Esophagus squamous epithelium (tissue), 5 donors: ENCODE measurements around the gene SRSF7. TPM values are rescaled to one million over a fixed set of nuclear protein-coding genes. Genes with fewer than 3 reads are reported as not detected.
"Not testable (repeated sequence)": the region's sequence is repeated elsewhere in the genome, so short reads cannot be mapped to it uniquely, and the experiment has no call there.

Source experiments
- DNase-seq: peaks from one replicate; lab custom pipeline; 2025; lab: John Stamatoyannopoulos, UW
- H3K27ac ChIP-seq, 4 donors: fragments of 200-600 bp; sonication (generic); one replicate each; pipeline ENCODE4 v1.5.1; 2016 to 2019; ENCODE audit warnings: mild to moderate bottlenecking in 1 of 4
- H3K27me3 ChIP-seq, 4 donors: fragments of 200-600 bp; sonication (generic); 1 replicate in 3 of 4; 2 replicates in 1 of 4; pipeline versions ENCODE4 v1.5.1 to v1.6.0; 2017 to 2021; ENCODE audit warnings: antibody characterized with exemption in 1 of 4
- H3K36me3 ChIP-seq, 3 donors: fragments of 200-600 bp; sonication (generic); one replicate each; pipeline ENCODE4 v1.5.1; 2016 to 2019
- H3K4me1 ChIP-seq, 3 donors: fragments of 200-600 bp; sonication (generic); one replicate each; pipeline ENCODE4 v1.5.1; 2017 to 2019
- H3K4me3 ChIP-seq, 4 donors: fragments of 200-600 bp; sonication (generic); 1 replicate in 3 of 4; 2 replicates in 1 of 4; pipeline ENCODE4 v1.5.1; 2016 to 2019; ENCODE audit warnings: mild to moderate bottlenecking in 2 of 4, moderate library complexity in 1 of 4
- H3K9me3 ChIP-seq, 3 donors: fragments of 200-600 bp; sonication (generic); one replicate each; pipeline ENCODE4 v1.5.1; 2016 to 2019
- POLR2A ChIP-seq, 4 donors: fragments of 450-650 bp; IDR thresholded peaks; one replicate each; pipeline ENCODE4 v1.6.1; 2017; ENCODE audit warnings: antibody characterized with exemption in 4 of 4, mild to moderate bottlenecking in 4 of 4, moderate library complexity in 3 of 4
- WGBS, 2 donors: methylation state at CpG; one replicate each; pipeline ENCODE4 v1.1.5; 2018; 5-methylcytosine and 5-hydroxymethylcytosine counted together
- intact Hi-C: fragments of 100-400 bp; cut with DNase I; formaldehyde crosslinking; loops from one replicate; pipeline ENCODE4 v1.15.0; 2022
- total RNA-seq, 4 donors: library from RNA; depleted of rRNA; stranded (reverse); fragments of >200 nt; gene quantifications; one replicate each; pipeline ENCODE4 v1.1.0, GENCODE V29; 2016
- TF ChIP-seq, protein P1 (sequence below), 6 experiments: fragments of 450-650 bp in 4 of 6; fragments of 200-600 bp in 2 of 6; sonication (generic) in 2 of 6; IDR thresholded peaks; one replicate each; pipeline ENCODE4 v1.5.1; 2016 to 2019; ENCODE audit warnings: antibody characterized with exemption in 6 of 6, mild to moderate bottlenecking in 4 of 6, moderate library complexity in 4 of 6
- donor health status: DM: yes; HTN: yes; CAD: no.

SRSF7 gene
- total RNA-seq, 4 donors from 2014 or later: 57.0 to 127 (median 103) TPM

DNA sequence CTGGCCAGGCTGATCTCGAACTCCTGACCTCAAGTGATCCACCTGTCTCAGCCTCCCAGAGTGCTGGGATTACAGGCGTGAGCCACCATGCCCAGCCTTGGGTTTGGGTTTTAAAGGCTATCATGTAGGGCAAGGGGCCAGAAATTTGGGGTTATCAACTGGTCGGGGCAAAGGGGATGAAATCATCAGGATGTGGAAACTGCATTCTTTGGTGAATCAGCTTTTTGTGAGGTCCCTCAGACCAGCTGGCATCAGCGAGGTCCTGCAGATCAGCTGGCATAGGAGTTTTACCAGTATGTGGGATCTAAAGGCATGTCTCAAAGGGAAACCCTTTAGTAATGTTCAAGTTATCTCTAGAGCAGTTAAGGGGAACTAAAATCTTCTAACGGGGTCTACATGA is 20.5 kb upstream of the SRSF7 start:
- H3K9me3 ChIP-seq: no peaks in the 10 kb centered on the region
- intact Hi-C loops: no loop called here
- no peak overlapping the region for H3K4me3 ChIP-seq
- WGBS, 2 donors: 54 to 63% methylated on average over 2 of the region's 5 CpGs
- H3K4me1 ChIP-seq: peaks cover 0 to 6% (median 0%) of the 10 kb centered on the region in 3 donors
- no peaks in the 10 kb centered on the region for H3K36me3 ChIP-seq
- no peak overlapping the region for H3K27ac ChIP-seq
- no peak for DNase-seq
- TF ChIP-seq, protein P1, sequence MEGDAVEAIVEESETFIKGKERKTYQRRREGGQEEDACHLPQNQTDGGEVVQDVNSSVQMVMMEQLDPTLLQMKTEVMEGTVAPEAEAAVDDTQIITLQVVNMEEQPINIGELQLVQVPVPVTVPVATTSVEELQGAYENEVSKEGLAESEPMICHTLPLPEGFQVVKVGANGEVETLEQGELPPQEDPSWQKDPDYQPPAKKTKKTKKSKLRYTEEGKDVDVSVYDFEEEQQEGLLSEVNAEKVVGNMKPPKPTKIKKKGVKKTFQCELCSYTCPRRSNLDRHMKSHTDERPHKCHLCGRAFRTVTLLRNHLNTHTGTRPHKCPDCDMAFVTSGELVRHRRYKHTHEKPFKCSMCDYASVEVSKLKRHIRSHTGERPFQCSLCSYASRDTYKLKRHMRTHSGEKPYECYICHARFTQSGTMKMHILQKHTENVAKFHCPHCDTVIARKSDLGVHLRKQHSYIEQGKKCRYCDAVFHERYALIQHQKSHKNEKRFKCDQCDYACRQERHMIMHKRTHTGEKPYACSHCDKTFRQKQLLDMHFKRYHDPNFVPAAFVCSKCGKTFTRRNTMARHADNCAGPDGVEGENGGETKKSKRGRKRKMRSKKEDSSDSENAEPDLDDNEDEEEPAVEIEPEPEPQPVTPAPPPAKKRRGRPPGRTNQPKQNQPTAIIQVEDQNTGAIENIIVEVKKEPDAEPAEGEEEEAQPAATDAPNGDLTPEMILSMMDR (IDR thresholded peaks at IDR 0.05): no peak
- no peak for TF ChIP-seq POLR2A (IDR thresholded peaks at IDR 0.05)
- no peaks in the 10 kb centered on the region for H3K27me3 ChIP-seq

DNA sequence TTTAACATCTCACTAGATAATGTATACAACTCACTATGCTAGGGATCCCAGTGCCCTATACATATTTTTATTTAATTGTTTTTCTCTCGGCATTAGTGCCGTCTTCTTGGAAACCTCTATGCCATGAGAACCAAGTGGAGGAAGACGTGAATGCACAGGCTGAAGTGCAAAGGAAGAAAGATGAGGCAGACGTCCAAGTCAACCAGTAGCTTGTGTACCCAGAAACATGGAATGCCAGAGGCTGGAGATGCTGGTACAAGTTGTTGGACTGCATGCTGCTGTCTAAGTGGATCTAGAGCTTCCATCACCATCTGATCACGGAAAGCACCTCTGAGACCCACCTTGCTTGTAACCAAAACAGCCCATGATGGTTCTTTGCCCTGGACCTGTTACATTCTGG is 14.4 kb upstream of the SRSF7 start:
- 25 to 58% methylated on average over 5 of the region's 5 CpGs for WGBS, 2 donors
- no peaks in the 10 kb centered on the region for H3K27me3 ChIP-seq
- H3K9me3 ChIP-seq: no peaks in the 10 kb centered on the region
- no peak overlapping the region for H3K4me3 ChIP-seq
- intact Hi-C loops: no loop called here
- peaks cover 0 to 10% (median 0%) of the 10 kb centered on the region in 3 donors for H3K4me1 ChIP-seq
- no peak for DNase-seq
- no peaks in the 10 kb centered on the region for H3K36me3 ChIP-seq
- no peak for TF ChIP-seq POLR2A (IDR thresholded peaks at IDR 0.05)
- TF ChIP-seq, protein P1 (IDR thresholded peaks at IDR 0.05): no peak
- no peak overlapping the region for H3K27ac ChIP-seq

DNA sequence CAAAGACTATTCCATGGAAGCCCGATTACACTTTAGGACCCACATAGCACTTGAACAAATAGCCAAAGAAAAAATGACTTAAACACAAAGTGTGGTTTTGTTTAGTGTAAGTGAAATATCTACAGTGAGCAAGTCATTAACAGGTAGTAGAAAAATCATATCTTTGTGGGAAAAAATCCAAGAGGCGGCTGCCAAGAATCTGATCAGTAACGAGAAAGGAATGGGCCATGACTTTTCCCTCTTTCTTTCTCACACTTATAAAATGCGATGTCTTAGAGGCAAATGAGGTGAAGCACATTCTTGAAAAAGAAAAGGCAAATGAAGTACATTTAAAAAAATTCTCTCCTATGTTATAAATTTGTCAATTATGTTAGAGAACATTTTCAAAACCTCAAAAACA is 14.0 kb upstream of the SRSF7 start:
- intact Hi-C loops: no loop called here
- DNase-seq: no peak
- no peaks in the 10 kb centered on the region for H3K9me3 ChIP-seq

DNA sequence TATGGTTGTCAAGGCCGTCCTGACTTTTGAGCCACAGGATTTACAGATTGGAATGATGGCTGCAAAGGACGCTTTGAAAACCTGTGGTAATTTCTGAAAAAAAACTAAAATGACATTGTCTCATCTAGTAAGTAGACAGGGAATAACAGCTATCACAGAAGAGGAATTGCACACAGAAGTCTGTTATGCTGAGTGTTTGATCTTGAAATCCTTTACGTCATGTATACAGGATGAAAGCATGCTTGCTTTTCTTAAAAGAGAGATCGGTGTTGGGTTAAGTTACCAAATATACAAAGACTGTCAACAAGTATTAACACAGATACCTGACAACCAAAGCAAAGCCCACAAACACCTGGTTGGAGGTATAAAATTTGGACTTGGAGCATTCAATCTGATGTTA is 12.6 kb upstream of the SRSF7 start:
- H3K4me3 ChIP-seq: no peak overlapping the region
- no peaks in the 10 kb centered on the region for H3K36me3 ChIP-seq
- WGBS, 2 donors: 94 to 97% methylated on average over 4 of the region's 4 CpGs
- TF ChIP-seq, protein P1 (IDR thresholded peaks at IDR 0.05): no peak
- TF ChIP-seq POLR2A (IDR thresholded peaks at IDR 0.05): no peak
- intact Hi-C loops: no loop called here
- H3K9me3 ChIP-seq: no peaks in the 10 kb centered on the region
- no peaks in the 10 kb centered on the region for H3K27me3 ChIP-seq
- no peak for DNase-seq
- peaks cover 0 to 10% (median 0%) of the 10 kb centered on the region in 3 donors for H3K4me1 ChIP-seq
- H3K27ac ChIP-seq: no peak overlapping the region

More for the DNA sequence above, 14.0 kb upstream of the SRSF7 start:
- WGBS, 2 donors: 33 to 62% methylated on average over 4 of the region's 4 CpGs
- Histone ChIP-seq H3K4me1 (peaks cover 0 to 10% (median 0%) of the 10 kb centered on the region in 3 donors), H3K27ac (no peak overlapping the region), H3K27me3 (no peaks in the 10 kb centered on the region), H3K36me3 (no peaks in the 10 kb centered on the region), H3K4me3 (no peak overlapping the region)
- TF ChIP-seq, protein P1 (IDR thresholded peaks at IDR 0.05): no peak
- TF ChIP-seq POLR2A (IDR thresholded peaks at IDR 0.05): no peak

DNA sequence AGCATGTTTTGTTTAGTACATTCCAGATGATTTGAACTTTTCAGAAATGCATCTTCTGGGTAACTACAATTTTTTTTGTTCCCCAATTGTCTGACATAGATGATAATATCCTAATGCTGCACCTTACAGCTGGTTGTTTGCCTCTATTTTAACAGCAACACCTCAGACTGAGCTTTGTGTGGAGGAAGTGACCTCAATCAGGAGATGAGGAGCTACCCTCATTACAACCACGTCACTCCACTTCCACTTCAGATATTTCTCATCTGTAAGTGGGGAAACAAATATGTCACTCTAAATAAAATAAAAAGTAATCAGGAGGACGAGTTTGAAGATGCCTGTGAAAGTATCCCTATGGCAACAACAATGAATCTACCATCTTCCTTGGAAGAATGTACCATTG is 12.1 kb upstream of the SRSF7 start:
- WGBS, 2 donors: 50 to 67% methylated on average over 2 of the region's 2 CpGs
- H3K4me1 ChIP-seq: peaks cover 0 to 10% (median 0%) of the 10 kb centered on the region in 3 donors
- no peaks in the 10 kb centered on the region for H3K9me3 ChIP-seq
- H3K36me3 ChIP-seq: no peaks in the 10 kb centered on the region
- no peak for TF ChIP-seq POLR2A (IDR thresholded peaks at IDR 0.05)
- TF ChIP-seq, protein P1 (IDR thresholded peaks at IDR 0.05): no peak
- H3K27ac ChIP-seq: no peak overlapping the region
- no peaks in the 10 kb centered on the region for H3K27me3 ChIP-seq
- intact Hi-C loops: no loop called here
- no peak overlapping the region for H3K4me3 ChIP-seq
- DNase-seq: no peak

- WGBS, 2 donors: no CpG with 5 or more reads among the region's 31 CpGs
- H3K27me3 ChIP-seq, H3K27ac ChIP-seq, H3K9me3 ChIP-seq, H3K36me3 ChIP-seq, DNase-seq, intact Hi-C loops, H3K4me3 ChIP-seq: not testable (repeated sequence)
- peaks cover 0 to 19% (median 4%) of the 10 kb centered on the region in 3 donors for H3K4me1 ChIP-seq
These were observed 4.7 kb upstream of the SRSF7 start for GRCh38 chr2:38755891-38756290.
